SKM-1 treated with dmso at 0.1 percent for 144 hours (cell line): ENCODE results near the gene NDUFA8.
"Not testable (repeated sequence)": the region's sequence is repeated elsewhere in the genome, so short reads cannot be mapped to it uniquely, and the experiment has no call there.

Experiments
- DNase-seq: peaks from one replicate; lab custom pipeline; 2025; ENCODE audit not compliant: unreplicated experiment; lab: John Stamatoyannopoulos, UW

The NDUFA8 gene

GRCh38 chr9:122122468-122122867, 37.1 kb downstream of the NDUFA8 start:
- DNase-seq: no peak

- DNase-seq: no peak
These were observed 37.6 kb downstream of the NDUFA8 start for GRCh38 chr9:122121931-122122330.

- no peak for DNase-seq
These were observed 38.2 kb downstream of the NDUFA8 start for GRCh38 chr9:122121391-122121790.

GRCh38 chr9:122120316-122121071, 39.1 kb downstream of the NDUFA8 start:
- DNase-seq: no peak

- DNase-seq: no peak
These were observed 39.9 kb downstream of the NDUFA8 start for GRCh38 chr9:122119721-122120120.

GRCh38 chr9:122119166-122119521, 40.4 kb downstream of the NDUFA8 start:
- DNase-seq: no peak

GRCh38 chr9:122118343-122119165, 41.0 kb downstream of the NDUFA8 start:
- DNase-seq: no peak

- DNase-seq: not testable (repeated sequence)
These were observed 42.3 kb downstream of the NDUFA8 start for GRCh38 chr9:122117241-122117640.

- DNase-seq: no peak
These were observed 43.0 kb downstream of the NDUFA8 start for GRCh38 chr9:122116448-122117173.

- DNase-seq: no peak
These were observed 43.5 kb downstream of the NDUFA8 start for GRCh38 chr9:122116040-122116439.

- no peak for DNase-seq
These were observed 44.2 kb downstream of the NDUFA8 start for GRCh38 chr9:122115176-122116035.

- no peak for DNase-seq
These were observed 46.0 kb downstream of the NDUFA8 start for GRCh38 chr9:122113574-122113973.

GRCh38 chr9:122112238-122112637, 47.3 kb downstream of the NDUFA8 start:
- DNase-seq: no peak

GRCh38 chr9:122111413-122112085, 48.0 kb downstream of the NDUFA8 start:
- DNase-seq: no peak

GRCh38 chr9:122110100-122110833, 49.3 kb downstream of the NDUFA8 start:
- DNase-seq: no peak

- no peak for DNase-seq
These were observed 50.4 kb downstream of the NDUFA8 start for GRCh38 chr9:122109035-122109813.

- no peak for DNase-seq
These were observed 52.2 kb downstream of the NDUFA8 start for GRCh38 chr9:122107291-122107805.

- DNase-seq: no peak
These were observed 53.0 kb downstream of the NDUFA8 start for GRCh38 chr9:122106576-122106975.

GRCh38 chr9:122103985-122104384, 55.6 kb downstream of the NDUFA8 start:
- DNase-seq: no peak
